ENCODE data around the gene ZNF302. TPM values are rescaled to one million over a fixed set of nuclear protein-coding genes. Genes with fewer than 3 reads are reported as not detected.

ZNF302 gene
- total RNA-seq, 6 donors from 2014 or later, result 14.0 to 30.7 (median 26.2) TPM

GRCh38 chr19:34686455-34686854 lies 9.0 kb downstream of the ZNF302 start:
- peaks cover 39 to 58% (median 57%) of the 10 kb centered on the region in 4 donors for H3K9me3 ChIP-seq
- 81 to 91% methylated on average over 5 of the region's 5 CpGs for WGBS, 2 donors
- ATAC-seq (ENCODE audit: low FRiP score in 2 of 2), result no peak

GRCh38 chr19:34687348-34687747 lies 9.9 kb downstream of the ZNF302 start:
- H3K9me3 ChIP-seq, result peaks cover 35 to 49% (median 48%) of the 10 kb centered on the region in 4 donors
- ATAC-seq (ENCODE audit: low FRiP score in 2 of 2) (no peak), DNase-seq (no peak)
- H3K36me3 ChIP-seq, result peaks cover 15 to 30% (median 26%) of the 10 kb centered on the region in 4 donors
- no peaks in the 10 kb centered on the region for H3K27me3 ChIP-seq
- H3K4me3 ChIP-seq, result no peak overlapping the region
- no peak for TF ChIP-seq CTCF (IDR thresholded peaks at IDR 0.05)
- no peak for TF ChIP-seq EP300 (IDR thresholded peaks at IDR 0.05)
- no peak for TF ChIP-seq POLR2A (IDR thresholded peaks at IDR 0.05)
- TF ChIP-seq POLR2AphosphoS5 (IDR thresholded peaks at IDR 0.05), result no peak
- no peak overlapping the region for H3K27ac ChIP-seq
- H3K4me1 ChIP-seq, result no peaks in the 10 kb centered on the region
- 66 to 93% methylated on average over 2 of the region's 2 CpGs for WGBS, 2 donors

More at GRCh38 chr19:34686455-34686854, 9.0 kb downstream of the ZNF302 start:
- no peak overlapping the region for H3K4me3 ChIP-seq
- no peaks in the 10 kb centered on the region for H3K4me1 ChIP-seq
- no peak for DNase-seq
- no peak for TF ChIP-seq POLR2A (IDR thresholded peaks at IDR 0.05)
- no peak for TF ChIP-seq CTCF (IDR thresholded peaks at IDR 0.05)
- no peak for TF ChIP-seq POLR2AphosphoS5 (IDR thresholded peaks at IDR 0.05)
- no peak for TF ChIP-seq EP300 (IDR thresholded peaks at IDR 0.05)
- H3K36me3 ChIP-seq, result peaks cover 19 to 37% (median 34%) of the 10 kb centered on the region in 4 donors
- H3K27me3 ChIP-seq, result no peaks in the 10 kb centered on the region
- no peak overlapping the region for H3K27ac ChIP-seq

DNA sequence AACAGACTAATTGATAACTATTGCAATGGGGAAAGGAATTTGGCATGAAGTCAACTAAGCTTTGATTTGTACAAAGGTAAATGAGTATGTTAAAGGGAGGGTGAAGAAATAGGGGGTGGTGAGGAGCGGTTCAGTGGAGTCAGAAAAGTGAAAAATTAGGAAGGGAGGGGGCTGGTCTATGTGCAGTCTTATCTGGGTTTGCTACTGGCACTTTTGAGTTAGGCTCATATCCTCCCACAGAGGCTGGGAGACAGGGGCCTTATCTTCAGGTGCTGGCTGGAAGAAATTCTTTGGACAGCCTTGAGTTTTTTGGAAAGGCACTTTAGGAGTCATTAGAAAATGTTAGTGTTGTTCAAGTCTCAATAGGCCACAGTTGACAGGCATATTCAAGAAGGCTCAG lies 11.1 kb downstream of the ZNF302 start:
- Histone ChIP-seq H3K27me3 (no peaks in the 10 kb centered on the region), H3K4me1 (no peaks in the 10 kb centered on the region), H3K4me3 (no peak overlapping the region), H3K9me3 (peaks cover 28 to 38% (median 36%) of the 10 kb centered on the region in 4 donors), H3K27ac (no peak overlapping the region), H3K36me3 (peaks cover 6 to 18% (median 14%) of the 10 kb centered on the region in 4 donors)
- DNase-seq (no peak), ATAC-seq (ENCODE audit: low FRiP score in 2 of 2) (no peak)
- TF ChIP-seq EP300 (IDR thresholded peaks at IDR 0.05) (no peak), POLR2AphosphoS5 (IDR thresholded peaks at IDR 0.05) (no peak), CTCF (IDR thresholded peaks at IDR 0.05) (no peak), POLR2A (IDR thresholded peaks at IDR 0.05) (no peak)
- WGBS, 2 donors, result 74 to 76% methylated on average over 1 of the region's 1 CpG

GRCh38 chr19:34690372-34690771 lies 12.9 kb downstream of the ZNF302 start:
- no peaks in the 10 kb centered on the region for H3K27me3 ChIP-seq
- H3K4me3 ChIP-seq, result no peak overlapping the region
- H3K4me1 ChIP-seq, result no peaks in the 10 kb centered on the region
- 83 to 89% methylated on average over 3 of the region's 3 CpGs for WGBS, 2 donors
- H3K9me3 ChIP-seq, result peaks cover 13 to 22% (median 19%) of the 10 kb centered on the region in 4 donors
- ATAC-seq (ENCODE audit: low FRiP score in 2 of 2) (no peak), DNase-seq (no peak)
- H3K27ac ChIP-seq, result no peak overlapping the region
- TF ChIP-seq POLR2A (IDR thresholded peaks at IDR 0.05), result no peak
- no peak for TF ChIP-seq POLR2AphosphoS5 (IDR thresholded peaks at IDR 0.05)
- TF ChIP-seq CTCF (IDR thresholded peaks at IDR 0.05), result no peak
- TF ChIP-seq EP300 (IDR thresholded peaks at IDR 0.05), result no peak
- H3K36me3 ChIP-seq, result no peaks in the 10 kb centered on the region

GRCh38 chr19:34692549-34692948 lies 15.1 kb downstream of the ZNF302 start:
- TF ChIP-seq POLR2AphosphoS5 (IDR thresholded peaks at IDR 0.05) (no peak), POLR2A (IDR thresholded peaks at IDR 0.05) (no peak), CTCF (IDR thresholded peaks at IDR 0.05) (no peak), EP300 (IDR thresholded peaks at IDR 0.05) (no peak)
- Histone ChIP-seq H3K4me1 (no peaks in the 10 kb centered on the region), H3K36me3 (no peaks in the 10 kb centered on the region), H3K27ac (no peak overlapping the region), H3K4me3 (no peak overlapping the region), H3K27me3 (no peaks in the 10 kb centered on the region), H3K9me3 (peaks cover 0 to under 1% (median 0%) of the 10 kb centered on the region in 4 donors)
- DNase-seq (no peak), ATAC-seq (ENCODE audit: low FRiP score in 2 of 2) (peak in 1 of 2 donors; percentile 37)
- 28 to 43% methylated on average over 2 of the region's 2 CpGs for WGBS, 2 donors
